Activated CD4-positive, alpha-beta T cell treated with anti-CD3 and anti-CD28 coated beads, Interleukin-2, amount 50 U/mL, for 1 hour (primary cell): Measurements from ENCODE around the gene AVP.
A peak's percentile ranks its signal among the peaks of the same experiment; 100 is the strongest.

Source experiments
- DNase-seq: peaks from one replicate; pipeline ENCODE4 v3.0.0-alpha.2; 2020

Gene AVP

GRCh38 chr20:3047486-3048419 is 36.8 kb downstream of the AVP start:
- DNase-seq = no peak

GRCh38 chr20:3046677-3047462 is 37.7 kb downstream of the AVP start:
- no peak for DNase-seq

- DNase-seq = peak; percentile 72
These were observed 38.5 kb downstream of the AVP start, which contains the start of gene MRPS26 for GRCh38 chr20:3045816-3046676. Gene MRPS26 (plus strand): TSS chr20:3046052. CDS start chr20:3046069, 17 bp downstream.

- peak; percentile 33 for DNase-seq
These were observed 39.3 kb downstream of the AVP start for GRCh38 chr20:3045042-3045815.

GRCh38 chr20:3044336-3044965 is 40.1 kb downstream of the AVP start:
- no peak for DNase-seq

GRCh38 chr20:3043322-3043721 is 41.2 kb downstream of the AVP start, which contains the start of gene GNRH2:
Gene GNRH2 (plus strand): TSS chr20:3043622. CDS start chr20:3044415, 793 bp downstream.
- DNase-seq = no peak

GRCh38 chr20:3042625-3043024 is 41.9 kb downstream of the AVP start:
- no peak for DNase-seq

- DNase-seq = no peak
These were observed 42.6 kb downstream of the AVP start for GRCh38 chr20:3041854-3042409.

GRCh38 chr20:3040086-3040485 is 44.4 kb downstream of the AVP start:
- DNase-seq = no peak

- no peak for DNase-seq
These were observed 45.1 kb downstream of the AVP start for GRCh38 chr20:3039426-3039825.

GRCh38 chr20:3038454-3038853 is 46.1 kb downstream of the AVP start:
- DNase-seq = no peak

- DNase-seq = no peak
These were observed 46.9 kb downstream of the AVP start for GRCh38 chr20:3037654-3038053.

- DNase-seq = no peak
These were observed 51.9 kb downstream of the AVP start for GRCh38 chr20:3032624-3033023.
